Measurements from ENCODE around the gene BPGM. TPM values are rescaled to one million over a fixed set of nuclear protein-coding genes. Genes with fewer than 3 reads are reported as not detected.

Gene BPGM
- total RNA-seq, 1 experiment from 2014 or later: 14.0 TPM

GRCh38 chr7:134709197-134709596 lies 62.5 kb downstream of the BPGM start:
- no peak overlapping the region for H3K27ac ChIP-seq (ENCODE audit: low read depth, low read length, poor library complexity, severe bottlenecking)
- POLR2A ChIA-PET (ENCODE audit: low non-redundant PET): no interaction called here
- no peaks in the 10 kb centered on the region for H3K9me3 ChIP-seq (ENCODE audit: low read depth, low read length, poor library complexity, severe bottlenecking)
- no peaks in the 10 kb centered on the region for H3K27me3 ChIP-seq (replicated peaks; ENCODE audit: insufficient read depth, low read depth, low read length, poor library complexity)
- H3K4me3 ChIP-seq (ENCODE audit: low read depth, low read length, poor library complexity, severe bottlenecking): no peak overlapping the region
- no peaks in the 10 kb centered on the region for H3K4me1 ChIP-seq (ENCODE audit: insufficient read depth, low read length, poor library complexity, severe bottlenecking)
- intact Hi-C loops (cut with micrococcal nuclease; ENCODE audit: unreplicated experiment): no loop called here
- CTCF ChIA-PET: no interaction called here
- H3K36me3 ChIP-seq (ENCODE audit: insufficient read depth, low read length, poor library complexity, severe bottlenecking): no peaks in the 10 kb centered on the region
- DNase-seq (ENCODE audit: low spot score): no peak
- no TSS peak for BruUV-seq (replicated peaks)
- no peak for TF ChIP-seq EZH2 (IDR thresholded peaks at IDR 0.05; ENCODE audit: borderline replicate concordance, low read depth, low read length, poor library complexity, severe bottlenecking)
- TF ChIP-seq, protein P1, sequence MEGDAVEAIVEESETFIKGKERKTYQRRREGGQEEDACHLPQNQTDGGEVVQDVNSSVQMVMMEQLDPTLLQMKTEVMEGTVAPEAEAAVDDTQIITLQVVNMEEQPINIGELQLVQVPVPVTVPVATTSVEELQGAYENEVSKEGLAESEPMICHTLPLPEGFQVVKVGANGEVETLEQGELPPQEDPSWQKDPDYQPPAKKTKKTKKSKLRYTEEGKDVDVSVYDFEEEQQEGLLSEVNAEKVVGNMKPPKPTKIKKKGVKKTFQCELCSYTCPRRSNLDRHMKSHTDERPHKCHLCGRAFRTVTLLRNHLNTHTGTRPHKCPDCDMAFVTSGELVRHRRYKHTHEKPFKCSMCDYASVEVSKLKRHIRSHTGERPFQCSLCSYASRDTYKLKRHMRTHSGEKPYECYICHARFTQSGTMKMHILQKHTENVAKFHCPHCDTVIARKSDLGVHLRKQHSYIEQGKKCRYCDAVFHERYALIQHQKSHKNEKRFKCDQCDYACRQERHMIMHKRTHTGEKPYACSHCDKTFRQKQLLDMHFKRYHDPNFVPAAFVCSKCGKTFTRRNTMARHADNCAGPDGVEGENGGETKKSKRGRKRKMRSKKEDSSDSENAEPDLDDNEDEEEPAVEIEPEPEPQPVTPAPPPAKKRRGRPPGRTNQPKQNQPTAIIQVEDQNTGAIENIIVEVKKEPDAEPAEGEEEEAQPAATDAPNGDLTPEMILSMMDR (conservative IDR thresholded peaks at IDR 0.05; ENCODE audit: low read depth, low read length): no peak

DNA sequence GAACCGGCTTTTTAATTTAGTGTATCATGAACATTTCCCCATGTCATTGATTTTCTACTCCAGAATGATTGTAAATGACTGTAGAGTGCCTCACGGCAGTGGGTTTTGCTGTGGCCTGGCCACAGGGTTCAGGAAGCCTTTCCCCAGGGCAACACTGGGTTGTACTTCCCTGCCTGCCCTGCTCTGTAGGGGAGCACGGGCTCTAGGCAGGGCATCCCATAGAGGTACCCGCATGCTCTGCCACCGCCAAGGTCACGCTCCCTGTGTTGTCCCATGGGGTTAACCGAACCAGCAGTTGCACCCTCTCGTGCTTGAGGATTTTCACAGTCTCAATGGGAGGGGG lies 63.8 kb downstream of the BPGM start:
- BruUV-seq (replicated peaks): no TSS peak
- Histone ChIP-seq H3K4me1 (ENCODE audit: insufficient read depth, low read length, poor library complexity, severe bottlenecking) (no peaks in the 10 kb centered on the region), H3K9me3 (ENCODE audit: low read depth, low read length, poor library complexity, severe bottlenecking) (no peaks in the 10 kb centered on the region), H3K36me3 (ENCODE audit: insufficient read depth, low read length, poor library complexity, severe bottlenecking) (no peaks in the 10 kb centered on the region), H3K27ac (ENCODE audit: low read depth, low read length, poor library complexity, severe bottlenecking) (no peak overlapping the region), H3K4me3 (ENCODE audit: low read depth, low read length, poor library complexity, severe bottlenecking) (no peak overlapping the region), H3K27me3 (replicated peaks; ENCODE audit: insufficient read depth, low read depth, low read length, poor library complexity) (no peaks in the 10 kb centered on the region)
- intact Hi-C loops (cut with micrococcal nuclease; ENCODE audit: unreplicated experiment): loop anchor here (5.0 kb wide), 1 partner anchor 227 kb away; no protein-coding TSS in a partner anchor
- TF ChIP-seq, protein P1 (conservative IDR thresholded peaks at IDR 0.05; ENCODE audit: low read depth, low read length): no peak
- TF ChIP-seq EZH2 (IDR thresholded peaks at IDR 0.05; ENCODE audit: borderline replicate concordance, low read depth, low read length, poor library complexity, severe bottlenecking): no peak
- ChIA-PET CTCF (interaction anchor here (0.6 kb wide), 1 partner anchor 11 kb away, joined by 10 read pairs; no protein-coding TSS in a partner anchor), POLR2A (ENCODE audit: low non-redundant PET) (no interaction called here)
- DNase-seq (ENCODE audit: low spot score): no peak

GRCh38 chr7:134710854-134711624 lies 64.4 kb downstream of the BPGM start:
- POLR2A ChIA-PET (ENCODE audit: low non-redundant PET): no interaction called here
- DNase-seq (ENCODE audit: low spot score): no peak
- no peak overlapping the region for H3K27ac ChIP-seq (ENCODE audit: low read depth, low read length, poor library complexity, severe bottlenecking)

More at GRCh38 chr7:134710854-134711624, 64.4 kb downstream of the BPGM start:
- no peaks in the 10 kb centered on the region for H3K4me1 ChIP-seq (ENCODE audit: insufficient read depth, low read length, poor library complexity, severe bottlenecking)
- no peaks in the 10 kb centered on the region for H3K36me3 ChIP-seq (ENCODE audit: insufficient read depth, low read length, poor library complexity, severe bottlenecking)
- no peak overlapping the region for H3K4me3 ChIP-seq (ENCODE audit: low read depth, low read length, poor library complexity, severe bottlenecking)
- intact Hi-C loops (cut with micrococcal nuclease; ENCODE audit: unreplicated experiment): loop anchor here (5.0 kb wide), 1 partner anchor 226 kb away; no protein-coding TSS in a partner anchor
- no peaks in the 10 kb centered on the region for H3K9me3 ChIP-seq (ENCODE audit: low read depth, low read length, poor library complexity, severe bottlenecking)
- BruUV-seq (replicated peaks): no TSS peak
- TF ChIP-seq EZH2 (IDR thresholded peaks at IDR 0.05; ENCODE audit: borderline replicate concordance, low read depth, low read length, poor library complexity, severe bottlenecking): no peak
- TF ChIP-seq, protein P1 (conservative IDR thresholded peaks at IDR 0.05; ENCODE audit: low read depth, low read length): no peak
- CTCF ChIA-PET: no interaction called here
- H3K27me3 ChIP-seq (replicated peaks; ENCODE audit: insufficient read depth, low read depth, low read length, poor library complexity): no peaks in the 10 kb centered on the region
